NCI-H1105 treated with DMSO at 0.1 percent for 48 hours (cell line): ENCODE results near the gene SSBP3.

Experiments used
- DNase-seq: peaks from one replicate; lab custom pipeline; 2025; lab: John Stamatoyannopoulos, UW

SSBP3 gene

DNA sequence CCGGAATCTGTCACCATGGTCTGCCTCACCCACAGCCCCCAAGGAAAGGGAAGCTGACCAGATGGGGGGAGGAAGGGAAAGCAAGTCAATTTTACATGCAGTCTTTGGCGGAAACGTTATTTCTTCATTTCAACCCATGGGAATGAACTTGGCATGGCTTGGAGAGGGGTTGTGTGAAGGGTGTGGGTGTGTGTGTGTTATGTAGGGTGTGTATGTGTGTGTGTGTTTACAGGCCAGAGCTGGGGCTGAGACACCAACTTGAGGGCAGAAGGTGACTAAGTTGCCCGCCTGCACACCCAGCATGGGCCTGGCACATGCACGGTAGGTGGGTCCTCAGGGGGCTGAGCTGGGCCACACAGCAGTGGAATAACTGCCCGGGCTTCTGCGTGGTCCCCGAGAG lies 141.1 kb downstream of the SSBP3 start:
- DNase-seq = no peak

DNA sequence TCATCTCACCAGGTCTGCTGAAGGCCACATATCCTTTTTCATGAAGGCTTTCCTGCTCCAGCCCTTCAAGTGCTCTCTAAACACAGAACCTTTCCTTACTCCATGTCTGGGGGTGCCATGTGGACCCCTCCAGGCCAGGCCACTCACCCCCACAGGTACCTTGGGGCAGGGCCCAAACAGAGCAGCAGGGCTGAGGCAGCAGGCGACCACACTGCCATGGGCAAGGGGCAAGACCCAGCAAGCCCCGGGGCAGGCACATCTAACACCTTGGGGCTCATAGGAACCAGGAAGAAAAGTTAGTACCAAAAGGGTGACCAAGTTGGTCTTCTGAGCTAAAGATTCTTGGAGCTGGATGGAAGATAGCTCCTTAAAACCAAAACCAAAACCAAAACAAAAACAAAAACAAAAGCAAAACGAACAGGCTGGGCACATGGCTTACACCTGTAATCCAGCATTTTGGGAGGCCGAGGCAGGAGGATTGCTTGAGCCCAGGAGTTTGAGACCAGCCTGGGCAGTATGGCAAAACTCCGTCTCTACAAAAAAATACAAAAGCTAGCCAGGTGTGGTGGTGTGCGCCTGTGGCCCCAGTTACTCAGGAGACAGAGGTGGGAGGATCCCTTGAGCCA lies 142.5 kb downstream of the SSBP3 start:
- DNase-seq = no peak

GRCh38 chr1:54262244-54262643 lies 143.9 kb downstream of the SSBP3 start:
- DNase-seq = no peak

DNA sequence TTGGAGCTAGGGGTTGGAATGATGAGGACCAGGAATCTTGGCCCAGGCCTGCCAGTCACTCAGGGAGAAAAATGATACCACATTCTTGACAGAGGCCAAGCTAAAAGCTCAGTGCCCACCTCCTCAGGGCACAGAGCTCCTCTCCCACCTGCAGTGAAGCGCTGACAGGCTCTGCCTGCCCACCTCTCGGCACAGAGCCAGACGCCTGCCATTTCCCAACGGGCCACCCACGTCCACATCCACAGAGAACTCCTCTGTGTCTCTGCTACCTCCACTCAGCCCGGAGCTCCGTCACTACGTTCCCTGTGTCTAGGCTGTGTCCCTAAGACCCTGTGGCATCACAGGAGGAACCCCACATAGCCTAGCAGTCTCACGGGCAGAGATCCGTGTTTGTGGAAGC lies 145.4 kb downstream of the SSBP3 start:
- no peak for DNase-seq

DNA sequence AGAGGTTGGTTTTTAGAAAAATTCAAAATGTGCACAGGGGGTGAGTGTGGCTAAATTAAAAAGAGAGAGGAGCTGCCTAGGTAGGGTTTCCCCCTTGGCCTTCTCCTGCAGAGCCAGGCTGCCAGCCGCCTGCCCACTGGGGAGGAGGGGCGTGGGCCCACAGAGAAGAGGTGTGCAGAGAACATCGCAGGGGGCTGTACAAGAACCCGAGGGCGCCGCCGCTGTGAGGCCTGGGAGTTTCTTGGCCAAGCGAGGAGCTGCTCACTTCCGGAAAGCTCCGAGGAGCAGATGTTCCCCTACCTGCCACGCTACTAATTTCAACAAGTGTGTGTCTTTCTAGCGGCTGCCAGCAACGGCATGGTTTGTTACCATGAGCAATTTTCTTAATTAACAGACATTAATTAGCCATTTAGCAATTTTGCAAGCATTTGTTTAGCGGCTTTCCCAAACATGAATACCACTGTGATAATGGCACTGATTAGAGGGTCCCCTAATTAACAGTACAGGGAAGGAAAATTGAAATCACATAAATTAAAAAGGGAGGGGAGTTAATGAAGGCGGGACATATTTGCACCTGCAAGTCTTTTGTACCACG lies 146.6 kb downstream of the SSBP3 start:
- DNase-seq = peak; percentile 97

- no peak for DNase-seq
Observed at GRCh38 chr1:54257876-54258275, 148.3 kb downstream of the SSBP3 start.

GRCh38 chr1:54257346-54257620 lies 148.9 kb downstream of the SSBP3 start:
- no peak for DNase-seq

DNA sequence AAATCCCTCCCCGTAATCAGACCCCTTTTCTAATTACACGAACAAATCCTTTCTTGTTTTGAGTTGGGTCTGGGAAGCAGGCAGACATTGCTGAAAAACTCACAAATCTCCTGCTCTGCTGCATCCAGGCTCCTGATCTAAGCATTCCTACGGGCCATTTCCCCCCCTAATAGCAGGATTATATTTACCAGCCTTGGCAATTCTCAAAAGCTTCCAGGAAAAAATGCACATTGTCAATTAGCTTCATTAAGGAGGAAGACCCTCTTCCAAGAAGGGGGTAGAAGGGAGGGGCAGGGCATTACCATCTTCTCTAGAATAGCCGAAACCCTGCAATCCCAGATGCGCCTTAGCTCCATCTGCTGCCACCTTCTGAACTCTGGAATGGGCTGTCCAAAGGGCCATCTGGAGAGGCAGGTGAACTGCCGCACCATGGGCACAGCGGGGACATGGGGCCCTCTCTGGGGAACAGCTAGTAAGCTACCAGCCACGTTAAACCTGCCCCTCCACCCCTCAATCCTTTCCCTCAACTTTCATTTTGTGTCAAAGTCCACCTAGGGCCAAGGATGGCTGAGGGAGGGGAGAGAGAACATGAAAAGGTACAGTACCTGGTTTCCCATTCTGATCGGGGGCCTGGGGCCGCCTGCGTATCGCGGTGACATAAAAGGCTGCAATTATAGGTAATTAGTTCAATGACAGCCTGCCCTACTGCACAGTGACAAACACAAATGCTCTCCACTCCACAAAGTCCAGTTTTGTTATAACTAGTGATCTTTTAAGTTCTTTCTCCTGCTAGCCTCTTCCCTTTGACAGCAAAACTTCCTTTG lies 149.5 kb downstream of the SSBP3 start:
- DNase-seq = peak; percentile 80

DNA sequence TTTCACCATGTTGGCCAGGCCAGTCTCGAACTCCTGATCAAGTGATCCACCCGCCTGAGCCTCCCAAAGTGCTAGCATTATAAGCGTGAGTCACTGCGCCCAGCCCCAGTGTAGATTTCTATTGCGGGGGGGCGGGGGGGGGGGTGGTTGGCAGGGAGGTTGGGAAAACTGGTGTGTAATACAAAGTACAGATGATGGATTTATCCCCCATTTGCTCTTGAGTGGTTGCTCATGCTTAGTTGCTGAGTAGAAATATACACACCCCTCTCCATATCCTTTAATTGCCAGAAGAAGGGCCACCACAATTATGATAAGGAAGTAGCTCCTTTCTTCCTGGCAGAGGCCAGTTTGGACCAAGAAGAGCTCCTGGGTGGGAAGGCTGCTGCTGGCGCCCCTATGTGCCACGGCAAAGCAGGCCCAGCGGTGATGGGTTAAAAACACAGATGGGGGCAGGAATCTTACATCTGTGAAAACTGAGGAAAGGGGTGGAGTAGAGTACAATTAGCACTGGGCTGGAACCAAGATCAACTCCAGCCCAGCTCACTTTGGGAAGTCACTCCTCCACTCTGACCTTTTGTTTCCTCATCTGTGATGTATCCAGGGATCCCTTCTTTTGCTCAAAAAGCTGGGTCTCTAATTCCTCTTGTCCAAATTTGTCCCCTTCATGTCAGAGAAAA lies 151.0 kb downstream of the SSBP3 start:
- DNase-seq = no peak

- DNase-seq = peak; percentile 91
Observed at GRCh38 chr1:54254055-54254454, 152.1 kb downstream of the SSBP3 start.

- DNase-seq = no peak
Observed at GRCh38 chr1:54253480-54253879, 152.7 kb downstream of the SSBP3 start.

DNA sequence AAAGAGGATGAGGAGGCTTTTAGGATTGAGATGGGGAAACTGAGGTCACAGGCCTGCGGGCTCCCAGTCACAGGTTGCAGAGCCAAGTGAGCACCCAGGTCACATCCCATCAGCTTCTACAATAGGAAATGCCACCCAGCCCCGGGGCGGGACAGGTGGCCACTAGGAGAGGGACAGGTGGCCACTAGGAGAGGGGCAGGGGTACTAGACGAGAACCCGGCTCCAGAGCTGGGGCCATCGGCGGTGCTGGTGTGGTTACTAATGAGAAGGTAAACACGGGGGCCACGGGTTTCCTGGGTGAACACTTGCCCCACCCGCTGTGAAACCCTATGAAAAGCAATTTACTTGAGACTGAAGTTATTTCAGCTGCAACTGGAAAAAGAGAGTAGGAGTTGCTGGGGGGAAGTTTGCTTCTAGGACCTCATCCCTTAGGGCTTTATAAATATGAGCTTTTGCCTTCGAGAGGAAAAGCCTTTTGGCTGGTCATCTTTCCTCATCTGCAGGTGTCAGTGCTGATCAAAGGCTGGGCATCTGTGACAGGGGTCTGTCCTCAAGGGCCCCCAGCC lies 153.7 kb downstream of the SSBP3 start:
- DNase-seq = no peak

DNA sequence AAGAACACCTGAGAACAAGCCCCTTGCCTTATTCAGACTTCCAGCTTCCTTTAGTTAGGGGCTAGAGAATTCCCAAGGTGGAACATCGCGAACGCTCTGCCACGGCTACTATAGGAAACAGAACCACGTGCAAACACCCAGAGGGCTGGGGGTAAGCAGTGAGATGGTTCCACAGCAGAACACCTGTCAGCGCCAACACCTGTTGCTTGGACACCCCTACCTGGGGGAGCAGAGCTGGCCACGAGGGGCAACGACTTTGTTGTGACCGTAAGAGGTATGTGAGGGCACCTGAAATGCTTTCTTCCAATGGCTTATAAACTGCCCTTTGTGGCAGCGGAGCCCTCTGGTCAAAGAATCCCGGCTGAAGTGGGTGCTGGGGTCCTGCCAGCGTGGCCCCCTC lies 155.5 kb downstream of the SSBP3 start:
- DNase-seq = no peak

DNA sequence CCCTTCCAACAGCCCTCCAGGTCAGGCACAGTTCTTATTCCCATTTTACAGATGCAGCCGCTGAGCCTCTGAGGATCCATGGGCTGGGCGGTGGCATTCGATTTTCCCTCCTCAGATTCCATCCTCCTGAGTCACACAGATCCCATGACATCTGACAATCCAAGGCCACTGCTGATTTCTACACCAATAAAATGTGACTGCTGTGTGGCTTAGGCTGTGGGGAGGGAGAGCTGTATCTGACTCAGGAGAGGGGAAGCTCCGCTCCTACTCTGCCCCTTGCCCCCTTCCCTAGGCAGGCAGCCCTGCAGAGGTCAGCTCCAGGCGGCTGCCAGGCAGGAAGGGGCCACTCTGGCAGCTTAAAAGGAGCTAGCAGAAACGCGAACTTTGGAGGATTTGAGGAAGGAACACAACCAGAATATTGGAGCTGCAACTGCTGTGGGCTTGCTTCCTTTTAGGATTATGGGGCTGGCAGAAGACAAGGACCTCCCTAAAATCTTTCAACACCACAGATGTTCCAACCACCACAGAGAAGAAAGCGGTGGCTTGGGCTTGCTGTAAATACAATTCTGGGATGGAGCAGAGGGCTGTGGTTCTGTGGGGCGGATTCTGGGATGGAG lies 156.3 kb downstream of the SSBP3 start:
- no peak for DNase-seq

DNA sequence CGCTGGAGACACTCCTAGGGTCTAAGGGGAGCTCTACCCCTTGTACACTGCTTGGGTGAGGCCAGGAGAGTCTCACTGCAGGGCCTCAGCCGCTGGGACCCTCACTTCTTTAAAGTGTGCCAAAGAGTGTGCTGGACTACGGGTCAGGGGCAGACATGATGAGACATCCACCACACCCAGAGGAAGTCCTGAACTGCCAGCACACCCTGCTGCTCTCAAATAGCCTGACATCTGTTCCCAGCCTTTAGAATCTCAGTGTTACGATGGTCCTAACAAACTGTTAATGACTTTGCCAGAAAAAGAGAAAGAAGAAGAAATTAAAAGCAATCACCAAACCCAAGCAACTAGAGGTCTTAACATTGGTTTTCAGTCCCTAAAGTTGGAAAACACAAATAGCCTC lies 157.2 kb downstream of the SSBP3 start:
- no peak for DNase-seq

DNA sequence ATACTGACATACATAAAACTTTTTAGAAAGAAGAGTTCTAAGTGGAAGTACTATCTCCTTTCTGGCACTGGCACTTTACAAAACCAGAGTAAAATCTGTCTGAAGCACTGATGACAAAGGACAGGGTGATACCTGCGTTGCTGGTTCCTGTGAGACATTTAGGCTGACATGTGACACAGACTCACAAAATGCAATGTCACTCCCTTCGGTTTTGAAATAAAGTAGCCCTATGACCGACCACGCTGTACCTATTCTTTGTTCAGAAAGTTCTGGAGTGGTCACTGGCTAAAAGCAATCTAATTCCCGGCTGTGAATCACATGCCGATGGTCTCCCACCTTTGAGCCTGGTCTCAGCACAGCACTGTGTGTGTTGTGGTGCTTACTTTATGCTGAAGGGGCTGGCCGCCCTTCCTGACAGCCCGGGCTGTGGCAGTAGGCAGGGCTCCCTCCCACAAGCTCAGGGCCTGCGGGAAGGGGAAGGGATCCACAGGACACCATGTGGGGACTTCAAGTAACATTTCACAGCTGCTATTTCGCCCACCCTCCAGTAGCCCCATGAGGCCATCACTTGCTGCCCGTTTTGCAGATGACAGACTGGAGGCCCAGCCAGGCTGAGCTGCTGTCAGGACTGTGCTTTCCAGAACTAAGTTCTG lies 158.2 kb downstream of the SSBP3 start:
- no peak for DNase-seq

DNA sequence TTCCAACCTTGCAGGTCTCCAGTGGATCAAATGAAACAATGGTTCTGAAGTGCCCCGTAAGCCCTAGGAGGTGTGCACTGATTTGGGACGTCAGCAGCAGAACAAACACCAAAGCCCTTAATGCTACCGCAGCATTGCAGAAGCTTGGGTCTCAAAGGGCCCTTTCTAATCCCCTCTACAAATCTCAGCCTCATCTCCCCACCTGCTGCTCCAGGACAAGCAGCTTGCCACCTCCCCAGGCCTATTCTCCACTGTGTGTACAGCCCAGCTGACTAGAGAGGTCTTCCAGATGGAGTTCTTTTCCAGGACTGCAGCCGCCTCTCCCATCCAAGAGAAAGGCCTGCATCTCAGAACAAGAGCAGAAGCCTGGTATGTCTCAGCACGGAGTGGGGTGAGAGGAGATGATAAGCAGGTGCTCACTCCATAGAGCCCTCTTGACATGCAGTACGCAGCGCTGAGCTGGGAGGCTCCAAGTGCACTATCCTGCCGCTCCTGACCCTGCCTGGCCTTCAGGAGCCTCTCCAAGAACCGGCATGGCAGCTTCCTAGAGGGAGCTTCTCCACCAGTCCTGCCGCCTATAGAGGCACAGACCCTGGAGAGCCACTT lies 160.0 kb downstream of the SSBP3 start:
- no peak for DNase-seq

DNA sequence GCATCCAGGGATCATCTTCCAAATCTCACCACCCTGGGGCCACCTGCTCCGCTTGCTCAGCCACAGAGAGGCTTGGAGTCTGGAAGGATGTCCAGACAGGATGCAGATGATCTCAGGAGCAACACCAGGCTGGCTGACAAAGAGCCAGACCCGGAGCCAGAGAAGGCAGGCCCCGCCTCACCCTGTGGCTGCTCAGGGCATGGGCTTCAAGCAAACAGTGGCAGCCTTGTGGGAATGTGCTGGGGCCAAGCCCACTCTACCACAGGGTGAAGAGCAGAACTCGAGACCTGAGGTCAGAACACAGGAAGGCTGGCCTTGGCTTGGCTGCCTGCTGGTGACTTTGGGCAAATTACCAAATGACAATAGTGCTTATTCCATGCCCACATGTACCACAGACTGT lies 160.7 kb downstream of the SSBP3 start:
- no peak for DNase-seq

- no peak for DNase-seq
Observed at GRCh38 chr1:54244655-54245054, 161.5 kb downstream of the SSBP3 start.

- DNase-seq = no peak
Observed at GRCh38 chr1:54243022-54243421, 163.2 kb downstream of the SSBP3 start.

DNA sequence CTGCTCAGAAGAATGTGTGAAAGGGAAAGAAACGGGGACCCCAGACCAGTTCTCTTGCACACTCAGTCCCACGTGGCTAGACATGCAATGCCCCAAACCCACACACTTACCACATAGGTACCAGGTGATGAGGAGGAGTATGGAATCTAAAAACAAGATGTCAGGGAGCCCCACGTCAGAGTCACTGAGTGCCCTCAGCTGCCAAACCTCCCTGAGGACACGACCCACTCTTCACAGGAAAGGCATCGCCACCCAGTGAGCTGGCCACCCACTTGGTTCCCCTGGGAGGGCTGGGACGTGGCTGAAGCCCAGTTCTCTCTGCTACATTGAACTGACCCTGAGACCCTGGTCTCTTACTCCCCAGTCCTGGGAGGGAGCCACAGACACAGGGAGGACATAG lies 164.8 kb downstream of the SSBP3 start:
- DNase-seq = no peak
